Measurements from ENCODE around the gene ACAA1. TPM values are rescaled to one million over a fixed set of nuclear protein-coding genes. Genes with fewer than 3 reads are reported as not detected.

The ACAA1 gene
- polyA plus RNA-seq, 1 donor: 137 TPM

GRCh38 chr3:38155825-38156224, 18.9 kb upstream of the ACAA1 start:
- DNase-seq: no peak

GRCh38 chr3:38154625-38155255, 17.8 kb upstream of the ACAA1 start:
- no peak for DNase-seq

- no peak for DNase-seq
Observed at GRCh38 chr3:38154033-38154494, 17.1 kb upstream of the ACAA1 start.

GRCh38 chr3:38153221-38153620, 16.3 kb upstream of the ACAA1 start:
- no peak for DNase-seq

GRCh38 chr3:38152609-38153008, 15.7 kb upstream of the ACAA1 start:
- DNase-seq: no peak

- no peak for DNase-seq
Observed at GRCh38 chr3:38151667-38152265, 14.8 kb upstream of the ACAA1 start.

- DNase-seq: no peak
Observed at GRCh38 chr3:38150780-38151528, 14.0 kb upstream of the ACAA1 start.

GRCh38 chr3:38149708-38150107, 12.8 kb upstream of the ACAA1 start:
- DNase-seq: no peak

- DNase-seq: no peak
Observed at GRCh38 chr3:38148311-38148882, 11.5 kb upstream of the ACAA1 start.

GRCh38 chr3:38147421-38147820, 10.5 kb upstream of the ACAA1 start:
- no peak for DNase-seq

GRCh38 chr3:38146504-38146903, 9.6 kb upstream of the ACAA1 start:
- no peak for DNase-seq

GRCh38 chr3:38143511-38143910, 6.6 kb upstream of the ACAA1 start:
- no peak for DNase-seq

GRCh38 chr3:38142959-38143358, 6.0 kb upstream of the ACAA1 start:
- DNase-seq: no peak

- DNase-seq: no peak
Observed at GRCh38 chr3:38141952-38142273, 5.0 kb upstream of the ACAA1 start.

GRCh38 chr3:38141173-38141951, 4.4 kb upstream of the ACAA1 start:
- DNase-seq: no peak

- no peak for DNase-seq
Observed at GRCh38 chr3:38140326-38141172, 3.6 kb upstream of the ACAA1 start.

GRCh38 chr3:38139652-38140051, 2.7 kb upstream of the ACAA1 start:
- DNase-seq: no peak

GRCh38 chr3:38139191-38139590, 2.3 kb upstream of the ACAA1 start:
- no peak for DNase-seq

- DNase-seq: peak; percentile 50
Observed at GRCh38 chr3:38138349-38139190, 1.6 kb upstream of the ACAA1 start, which contains the start of gene MYD88. Gene MYD88 (plus strand): TSS chr3:38138661. CDS start chr3:38138701, 40 bp downstream.

- no peak for DNase-seq
Observed at GRCh38 chr3:38137615-38138348, 855 bp upstream of the ACAA1 start.
